Heart left ventricle (tissue), 16 donors: ENCODE measurements around the gene FGD3. TPM values are rescaled to one million over a fixed set of nuclear protein-coding genes. Genes with fewer than 3 reads are reported as not detected.

Experiments used
- ATAC-seq, 4 donors: fragments of 200-7000 bp; cut with Tn5 transposase; one replicate each; pipeline ENCODE4 v1.9.1; 2020 to 2022; ENCODE audit warnings: moderate library complexity in 4 of 4, mild to moderate bottlenecking in 3 of 4, moderate number of reproducible peaks in 1 of 4
- DNase-seq, 5 donors: peaks; one replicate each; pipeline ENCODE4 v3.0.0-alpha.2; 2020
- H3K27ac ChIP-seq, 12 donors: fragments of 200-600 bp; sonication (generic) in 4 of 12; one replicate each; pipeline versions ENCODE4 v1.5.0 to v1.8.0; 2016 to 2022; ENCODE audit warnings: mild to moderate bottlenecking in 2 of 12
- H3K27me3 ChIP-seq, 9 donors: fragments of 200-600 bp; sonication (generic) in 2 of 9; one replicate each; pipeline versions ENCODE4 v1.5.1 to v1.8.0; 2016 to 2022; ENCODE audit warnings: mild to moderate bottlenecking in 3 of 9
- H3K36me3 ChIP-seq, 9 donors: fragments of 200-600 bp; sonication (generic) in 2 of 9; one replicate each; pipeline versions ENCODE4 v1.5.0 to v1.8.0; 2018 to 2022; ENCODE audit warnings: mild to moderate bottlenecking in 2 of 9
- H3K4me1 ChIP-seq, 12 donors: fragments of 200-600 bp; sonication (generic) in 4 of 12; one replicate each; pipeline versions ENCODE4 v1.5.0 to v1.8.0; 2016 to 2022; ENCODE audit warnings: mild to moderate bottlenecking in 3 of 12
- H3K4me3 ChIP-seq, 12 donors: fragments of 200-600 bp; sonication (generic) in 4 of 12; one replicate each; pipeline versions ENCODE4 v1.5.0 to v1.8.0; 2017 to 2022; ENCODE audit warnings: mild to moderate bottlenecking in 9 of 12, moderate library complexity in 4 of 12
- H3K9me3 ChIP-seq, 12 donors: fragments of 200-600 bp; sonication (generic) in 4 of 12; one replicate each; pipeline versions ENCODE4 v1.5.0 to v1.8.0; 2016 to 2022; ENCODE audit warnings: mild to moderate bottlenecking in 1 of 12
- CTCF ChIP-seq, 12 donors: fragments of 200-600 bp; sonication (generic) in 4 of 12; IDR thresholded peaks; one replicate each; pipeline versions ENCODE4 v1.5.0 to v1.8.0; 2018 to 2022; ENCODE audit warnings: antibody characterized with exemption in 12 of 12, mild to moderate bottlenecking in 5 of 12
- POLR2A ChIP-seq, 2 donors: fragments of 450-650 bp; IDR thresholded peaks; one replicate each; pipeline ENCODE4 v1.6.1; 2017; ENCODE audit warnings: antibody characterized with exemption in 2 of 2, mild to moderate bottlenecking in 2 of 2, moderate library complexity in 2 of 2
- WGBS, 4 donors: extraction: QIAGEN DNeasy Blood & Tissue Kit in 2 of 4; methylation state at CpG; one replicate each; pipeline versions ENCODE4 v1.1.5 to v1.1.7; 2013 to 2018; 5-methylcytosine and 5-hydroxymethylcytosine counted together
- intact Hi-C, 10 donors: fragments of 100-400 bp; cut with DNase I; formaldehyde crosslinking; loops; one replicate each; pipeline versions ENCODE4 v1.11.1 to v1.14.2; 2022
- polyA plus RNA-seq, 2 donors: library from polyadenylated mRNA; stranded (reverse); fragments of 200-250 nt; gene quantifications; one replicate each; pipeline ENCODE4 v1.2.3, GENCODE V29; 2013
- total RNA-seq, 9 donors: library from RNA; depleted of rRNA in 2 of 9; stranded (reverse); fragments of >200 nt in 2 of 9; fragmentation: NEBNext Ultra II Directional in 3 of 9; extraction: Animal tissue kit (Norgen Biotek cat#: 25700) in 3 of 9; gene quantifications; one replicate each; pipeline versions ENCODE4 v1.1.0 to v1.2.4, GENCODE V29; 2016 to 2023
- donor health status: ischemic (EF 13 %, LVEDD 7.1; RV severe dilation, severe dysfunction).
- donor health status: healthy with polysubstance abuse.
- donor health status: DM: no; HTN: yes; CAD: no.
- donor health status: DM: no; HTN: no; CAD: no.
- donor health status: ischemic (EF 25% LVEDD 6.9; RV normal size, moderate dysfunction).
- donor health status: ischemic (EF 25% LVEDD 5.7; RV mildly dilated, moderate dysfunction).
- donor health status: healthy.
- donor health status: DM: yes; HTN: yes; CAD: no.
- donor health status: ischemic (EF 35%, LVEDD 5.7; RV mildly dilated, moderate dysfunction).
- donor health status: nonischemic (EF 11% LVEDD 7.7; RV severe dilation, severe dysfunction).
- donor health status: DM: yes; HTN: yes; CAD: no.
- donor health status: PGD.
- donor health status: ischemic (EF 29% LVEDD 5.4; RV normal size, mild dysfunction).
- donor health status: nonischemic (EF 23%, LVEDD 6.1; RV moderate dilation, normal function).

Gene FGD3
- total and polyA plus RNA-seq, 11 donors: 1.2 to 11.2 (median 1.8) TPM

DNA sequence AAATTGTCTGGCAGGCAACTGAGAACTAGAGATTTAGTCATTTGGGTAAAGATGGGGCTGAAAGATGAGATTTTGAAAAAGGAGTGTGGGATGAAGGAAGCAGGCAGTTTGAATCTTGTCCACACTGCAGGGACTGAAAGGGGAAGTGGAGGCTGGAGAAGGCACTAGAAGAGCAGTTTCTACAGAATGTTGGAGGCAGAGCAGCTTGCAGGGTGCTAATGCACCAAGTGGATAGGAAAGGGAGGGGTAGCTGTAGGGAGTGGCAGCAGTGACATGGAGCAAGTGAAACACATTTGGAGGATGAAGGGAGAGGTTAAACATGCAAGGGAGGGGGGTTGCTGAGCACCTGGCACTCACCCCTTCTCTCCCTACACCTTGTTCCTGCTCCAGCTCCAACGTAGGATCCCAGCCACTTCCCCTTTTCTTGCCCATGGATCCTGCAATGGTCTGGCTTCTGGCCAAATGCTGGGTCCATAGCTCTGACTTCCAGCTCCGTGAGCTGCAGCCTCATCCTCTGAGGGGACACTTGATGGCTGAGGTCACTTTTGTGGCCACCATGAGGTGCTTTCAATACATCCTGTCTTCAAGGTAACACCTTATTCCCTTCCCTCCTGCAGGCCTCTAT, 30.0 kb upstream of the FGD3 start:
- DNase-seq (peak in 1 of 5 donors; percentile 60), ATAC-seq (no peak)
- intact Hi-C loops: no loop called here
- no peak for TF ChIP-seq CTCF (IDR thresholded peaks at IDR 0.05)
- no peak for TF ChIP-seq POLR2A (IDR thresholded peaks at IDR 0.05)
- H3K4me1 ChIP-seq: peaks cover 0 to 5% (median 0%) of the 10 kb centered on the region in 12 donors
- no peak overlapping the region for H3K4me3 ChIP-seq
- H3K36me3 ChIP-seq: no peaks in the 10 kb centered on the region
- no peak overlapping the region for H3K27ac ChIP-seq
- peaks cover 0 to 28% (median 4%) of the 10 kb centered on the region in 9 donors for H3K27me3 ChIP-seq
- 25 to 32% (median 28%) methylated on average over 2 of the region's 2 CpGs for WGBS, 4 donors
- H3K9me3 ChIP-seq: no peaks in the 10 kb centered on the region

- WGBS, 4 donors: 92 to 100% (median 98%) methylated on average over 1 of the region's 1 CpG
- Histone ChIP-seq H3K36me3 (no peaks in the 10 kb centered on the region), H3K27ac (no peak overlapping the region), H3K27me3 (peaks cover 0 to 9% (median 0%) of the 10 kb centered on the region in 9 donors), H3K4me3 (no peak overlapping the region), H3K4me1 (peaks cover 0 to 5% (median 0%) of the 10 kb centered on the region in 12 donors), H3K9me3 (no peaks in the 10 kb centered on the region)
- ATAC-seq: no peak
- TF ChIP-seq CTCF (IDR thresholded peaks at IDR 0.05) (no peak), POLR2A (IDR thresholded peaks at IDR 0.05) (no peak)
- no peak for DNase-seq
- intact Hi-C loops: no loop called here
Observed at GRCh38 chr9:92920437-92920836, 26.9 kb upstream of the FGD3 start.

DNA sequence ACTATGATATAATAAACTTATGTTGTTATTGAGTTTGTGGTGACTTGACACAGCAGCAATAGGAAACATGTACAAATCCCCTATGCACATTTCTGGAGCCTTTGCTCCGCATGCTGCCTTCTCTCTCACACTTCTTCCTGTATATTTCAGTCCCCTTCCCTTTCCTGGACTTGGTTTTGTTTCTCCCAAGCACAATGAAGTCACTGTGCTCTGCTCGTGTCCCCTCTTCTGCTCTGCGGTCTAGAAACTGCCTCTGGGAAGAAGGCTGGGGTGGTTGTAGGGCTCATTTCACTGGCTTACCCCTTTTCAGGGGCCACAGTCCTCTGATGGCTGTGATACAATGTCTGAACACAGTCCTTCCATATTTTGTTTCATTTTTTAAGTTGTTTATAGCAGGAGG, 15.7 kb upstream of the FGD3 start:
- Histone ChIP-seq H3K4me3 (no peak overlapping the region), H3K36me3 (no peaks in the 10 kb centered on the region), H3K4me1 (no peaks in the 10 kb centered on the region), H3K9me3 (no peaks in the 10 kb centered on the region), H3K27me3 (peaks cover 0 to 12% (median 0%) of the 10 kb centered on the region in 9 donors), H3K27ac (no peak overlapping the region)
- 58 to 65% (median 61%) methylated on average over 3 of the region's 3 CpGs for WGBS, 4 donors
- ATAC-seq (no peak), DNase-seq (no peak)
- TF ChIP-seq CTCF (IDR thresholded peaks at IDR 0.05) (no peak), POLR2A (IDR thresholded peaks at IDR 0.05) (no peak)
- intact Hi-C loops: no loop called here

GRCh38 chr9:92934321-92934720, 13.0 kb upstream of the FGD3 start:
- H3K27ac ChIP-seq: no peak overlapping the region
- intact Hi-C loops: no loop called here
- H3K4me1 ChIP-seq: no peaks in the 10 kb centered on the region
- DNase-seq: no peak
- 55 to 80% (median 59%) methylated on average over 1 of the region's 1 CpG for WGBS, 4 donors
- TF ChIP-seq CTCF (IDR thresholded peaks at IDR 0.05) (no peak), POLR2A (IDR thresholded peaks at IDR 0.05) (no peak)
- H3K36me3 ChIP-seq: no peaks in the 10 kb centered on the region
- peaks cover 0 to 21% (median 0%) of the 10 kb centered on the region in 9 donors for H3K27me3 ChIP-seq
- H3K9me3 ChIP-seq: no peaks in the 10 kb centered on the region
- no peak overlapping the region for H3K4me3 ChIP-seq
- no peak for ATAC-seq
